T-helper 1 cell treated with Interleukin-12 subunit alpha and Interleukin-12 subunit beta and Interleukin-4 antibody, amounts not matched to agents 30 ng/mL and 1 ng/mL, for 36 hours (primary cell): ENCODE measurements around the gene PSAT1. TPM values are rescaled to one million over a fixed set of nuclear protein-coding genes. Genes with fewer than 3 reads are reported as not detected.

Experiments used
- intact Hi-C: fragments of 100-400 bp; cut with micrococcal nuclease; formaldehyde crosslinking; loops from one replicate; pipeline ENCODE4 v1.15.1; 2024
- total RNA-seq: library from RNA; stranded (reverse); gene quantifications from 2 replicates; pipeline ENCODE4 v1.2.3, GENCODE V29; 2022

PSAT1 gene
- total RNA-seq, 1 donor from 2014 or later, result 67.8 TPM

GRCh38 chr9:78292026-78292425, 4.9 kb upstream of the PSAT1 start:
- intact Hi-C loops, result loop anchor here (10.0 kb wide), 2 partner anchors 837 to 1837 kb away; partner anchors contain the start of gene GCNT1

GRCh38 chr9:78292716-78293497, 4.0 kb upstream of the PSAT1 start:
- intact Hi-C loops, result loop anchor here (10.0 kb wide), 2 partner anchors 838 to 1838 kb away; partner anchors contain the start of gene GCNT1

- intact Hi-C loops, result loop anchor here (5.0 to 10.0 kb wide), 4 partner anchors 317 to 1840 kb away; partner anchors contain the start of gene GCNT1
Observed at GRCh38 chr9:78294290-78295176, 2.4 kb upstream of the PSAT1 start.

- intact Hi-C loops, result loop anchor here (5.0 to 10.0 kb wide), 4 partner anchors 318 to 1840 kb away; partner anchors contain the start of gene GCNT1
Observed at GRCh38 chr9:78295177-78295575, 1.7 kb upstream of the PSAT1 start.

- intact Hi-C loops, result loop anchor here (1.0 to 10.0 kb wide), 6 partner anchors 318 to 1901 kb away; partner anchors contain the start of genes GCNT1, RFK and TLE4
Observed at GRCh38 chr9:78295731-78296130, 1.2 kb upstream of the PSAT1 start.

GRCh38 chr9:78296201-78296892, 578 bp upstream of the PSAT1 start:
- intact Hi-C loops, result loop anchor here (1.0 to 10.0 kb wide), 6 partner anchors 319 to 1902 kb away; partner anchors contain the start of genes GCNT1, RFK and TLE4

GRCh38 chr9:78297672-78297961, 692 bp downstream of the PSAT1 start:
- intact Hi-C loops, result loop anchor here (1.0 to 10.0 kb wide), 9 partner anchors 36 to 1903 kb away; partner anchors contain the start of genes CEP78, GCNT1, RFK and VPS13A

- intact Hi-C loops, result loop anchor here (2.0 to 10.0 kb wide), 5 partner anchors 263 to 1843 kb away; partner anchors contain the start of gene GCNT1
Observed at GRCh38 chr9:78298046-78298765, 1.3 kb downstream of the PSAT1 start.

GRCh38 chr9:78300209-78300608, 3.3 kb downstream of the PSAT1 start:
- intact Hi-C loops, result no loop called here

GRCh38 chr9:78301466-78301865, 4.5 kb downstream of the PSAT1 start:
- intact Hi-C loops, result no loop called here

GRCh38 chr9:78303377-78304062, 6.6 kb downstream of the PSAT1 start:
- intact Hi-C loops, result no loop called here

- intact Hi-C loops, result no loop called here
Observed at GRCh38 chr9:78304357-78304756, 7.4 kb downstream of the PSAT1 start.

- intact Hi-C loops, result no loop called here
Observed at GRCh38 chr9:78306222-78307076, 9.5 kb downstream of the PSAT1 start.

- intact Hi-C loops, result no loop called here
Observed at GRCh38 chr9:78307360-78307759, 10.4 kb downstream of the PSAT1 start.

- intact Hi-C loops, result no loop called here
Observed at GRCh38 chr9:78309066-78309465, 12.1 kb downstream of the PSAT1 start.

GRCh38 chr9:78311075-78311474, 14.2 kb downstream of the PSAT1 start:
- intact Hi-C loops, result no loop called here

- intact Hi-C loops, result no loop called here
Observed at GRCh38 chr9:78311886-78312524, 15.1 kb downstream of the PSAT1 start.

GRCh38 chr9:78314550-78314949, 17.6 kb downstream of the PSAT1 start:
- intact Hi-C loops, result no loop called here
